Fibroblast of lung (primary cell): ENCODE results near the gene SYT9. TPM values are rescaled to one million over a fixed set of nuclear protein-coding genes. Genes with fewer than 3 reads are reported as not detected.

Experiments used
- DNase-seq, 2 donors: peaks; one replicate each; pipeline versions ENCODE4 v3.0.0 to v3.0.0-alpha.2; 2010; ENCODE audit warnings: low read depth in 2 of 2
- H2AFZ ChIP-seq: 2 replicates; pipeline ENCODE4 v1.5.1; 2012; ENCODE audit warnings: low read length, control low read depth, inconsistent platforms
- H3K27ac ChIP-seq: 2 replicates; pipeline ENCODE4 v1.5.1; 2011; ENCODE audit warnings: low read length, control low read depth; ENCODE audit not compliant: insufficient read depth
- H3K27me3 ChIP-seq: 2 replicates; pipeline ENCODE4 v1.5.1; 2011; ENCODE audit warnings: mild to moderate bottlenecking, low read length; ENCODE audit not compliant: control insufficient read depth, insufficient read depth
- H3K36me3 ChIP-seq: 2 replicates; pipeline ENCODE4 v1.5.1; 2011; ENCODE audit warnings: low read length; ENCODE audit not compliant: control insufficient read depth, insufficient read depth
- H3K4me1 ChIP-seq: 2 replicates; pipeline ENCODE4 v1.5.1; 2011; ENCODE audit warnings: low read length; ENCODE audit not compliant: control insufficient read depth, insufficient read depth; ENCODE audit errors: extremely low read depth
- H3K4me2 ChIP-seq: 2 replicates; pipeline ENCODE4 v1.5.1; 2011; ENCODE audit warnings: low read length, control low read depth; ENCODE audit not compliant: insufficient read depth; ENCODE audit errors: extremely low read depth
- H3K4me3 ChIP-seq, 4 experiments: fragments of 200-600 bp in 1 of 4; sonication (generic) in 1 of 4; replicated peaks in 1 of 4; 2 replicates each; pipeline ENCODE4 v1.5.1; 2011 to 2016; ENCODE audit warnings: low read length in 4 of 4, low read depth in 3 of 4, mild to moderate bottlenecking in 3 of 4, control low read depth in 2 of 4, inconsistent platforms in 1 of 4, mixed read lengths in 1 of 4; ENCODE audit not compliant: insufficient read depth in 1 of 4; ENCODE audit errors: control extremely low read depth in 1 of 4
- H3K79me2 ChIP-seq: 2 replicates; pipeline ENCODE4 v1.5.1; 2012; ENCODE audit warnings: mild to moderate bottlenecking, low read length, inconsistent platforms; ENCODE audit not compliant: control insufficient read depth, insufficient read depth
- H3K9ac ChIP-seq: 2 replicates; pipeline ENCODE4 v1.5.1; 2011; ENCODE audit warnings: mild to moderate bottlenecking, low read length, control low read depth; ENCODE audit not compliant: insufficient read depth
- H3K9me3 ChIP-seq: 2 replicates; pipeline ENCODE4 v1.5.1; 2012; ENCODE audit warnings: low read depth, low read length; ENCODE audit not compliant: control insufficient read depth, insufficient read depth
- H4K20me1 ChIP-seq: 2 replicates; pipeline ENCODE4 v1.5.1; 2011; ENCODE audit warnings: low read length; ENCODE audit not compliant: control insufficient read depth, insufficient read depth; ENCODE audit errors: extremely low read depth
- EZH2 ChIP-seq: IDR thresholded peaks from 2 replicates; pipeline ENCODE4 v1.5.1; 2012; ENCODE audit warnings: low read length, control low read depth, mild to moderate bottlenecking; ENCODE audit errors: missing control alignments
- polyA plus RNA-seq, 2 donors: library from polyadenylated mRNA; depleted of rRNA in 1 of 2; stranded (reverse) in 1 of 2; unstranded in 1 of 2; fragments of >200 nt; gene quantifications; 2 replicates each; pipeline ENCODE4 v1.2.1, GENCODE V29; 2011 to 2012; ENCODE audit warnings: missing spikeins in 1 of 2
- total RNA-seq: library from RNA; depleted of rRNA; stranded (reverse); fragments of >200 nt; gene quantifications from 2 replicates; pipeline ENCODE4 v1.2.1, GENCODE V29; 2014
- TF ChIP-seq, protein P1 (sequence below), 2 donors: IDR thresholded peaks in 1 of 2; conservative IDR thresholded peaks in 1 of 2; 1 replicate in 1 of 2; 2 replicates in 1 of 2; pipeline ENCODE4 v1.5.1; 2011 to 2012; ENCODE audit warnings: low read length in 2 of 2, control low read depth in 1 of 2, inconsistent platforms in 1 of 2, low read depth in 1 of 2, mild to moderate bottlenecking in 1 of 2

SYT9 gene
- total and polyA plus RNA-seq, 2 donors (not counting 1 experiment from before 2014, with no cell fraction given): not detected

DNA sequence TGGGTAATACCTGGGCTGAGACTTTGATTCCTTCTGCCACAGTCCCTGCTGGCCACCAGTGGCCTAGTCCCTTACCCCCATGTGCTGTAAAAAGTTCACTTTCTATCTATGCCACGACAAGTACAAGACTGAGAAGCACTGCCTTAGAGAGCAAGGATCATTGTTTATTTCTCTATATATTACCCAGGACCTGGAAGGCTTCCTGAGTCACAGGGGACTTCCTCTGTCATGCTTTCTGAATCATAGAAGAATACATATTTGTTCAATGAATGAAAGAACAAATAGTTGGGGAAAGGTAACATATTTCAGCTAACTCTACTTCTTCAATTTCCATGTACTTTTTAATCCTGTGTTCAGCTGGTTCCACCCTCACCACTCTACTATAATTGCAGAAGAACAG lies 5.5 kb upstream of the SYT9 start:
- no peak for TF ChIP-seq EZH2
- TF ChIP-seq, protein P1, sequence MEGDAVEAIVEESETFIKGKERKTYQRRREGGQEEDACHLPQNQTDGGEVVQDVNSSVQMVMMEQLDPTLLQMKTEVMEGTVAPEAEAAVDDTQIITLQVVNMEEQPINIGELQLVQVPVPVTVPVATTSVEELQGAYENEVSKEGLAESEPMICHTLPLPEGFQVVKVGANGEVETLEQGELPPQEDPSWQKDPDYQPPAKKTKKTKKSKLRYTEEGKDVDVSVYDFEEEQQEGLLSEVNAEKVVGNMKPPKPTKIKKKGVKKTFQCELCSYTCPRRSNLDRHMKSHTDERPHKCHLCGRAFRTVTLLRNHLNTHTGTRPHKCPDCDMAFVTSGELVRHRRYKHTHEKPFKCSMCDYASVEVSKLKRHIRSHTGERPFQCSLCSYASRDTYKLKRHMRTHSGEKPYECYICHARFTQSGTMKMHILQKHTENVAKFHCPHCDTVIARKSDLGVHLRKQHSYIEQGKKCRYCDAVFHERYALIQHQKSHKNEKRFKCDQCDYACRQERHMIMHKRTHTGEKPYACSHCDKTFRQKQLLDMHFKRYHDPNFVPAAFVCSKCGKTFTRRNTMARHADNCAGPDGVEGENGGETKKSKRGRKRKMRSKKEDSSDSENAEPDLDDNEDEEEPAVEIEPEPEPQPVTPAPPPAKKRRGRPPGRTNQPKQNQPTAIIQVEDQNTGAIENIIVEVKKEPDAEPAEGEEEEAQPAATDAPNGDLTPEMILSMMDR (conservative IDR thresholded peaks at IDR 0.05 in 1 of 2, IDR thresholded peaks at IDR 0.05 in 1 of 2; ENCODE audit: low read depth in 1 of 2, low read length in 2 of 2): no peak
- H3K9ac ChIP-seq: no peak overlapping the region
- H3K36me3 ChIP-seq: no peaks in the 10 kb centered on the region

DNA sequence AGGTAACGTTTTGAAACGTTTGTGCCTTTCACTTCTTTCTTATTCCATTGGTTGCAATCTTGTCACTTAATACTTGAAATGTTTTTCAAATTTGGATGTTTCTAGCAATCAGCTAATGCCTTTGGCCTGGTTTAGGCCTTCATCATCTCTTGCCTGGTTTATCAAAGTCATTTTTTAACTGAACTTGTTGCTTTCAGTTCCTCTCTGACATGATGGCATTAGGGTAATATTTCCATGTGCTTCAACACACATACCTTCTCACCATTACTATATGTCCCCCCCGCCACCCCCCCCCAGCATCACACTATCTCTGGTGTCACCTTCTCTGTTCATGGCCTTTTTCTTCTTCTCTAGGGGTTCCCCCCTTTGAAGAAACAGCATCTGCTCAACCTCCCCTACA lies 1.5 kb upstream of the SYT9 start:
- no peak overlapping the region for H3K4me2 ChIP-seq
- H3K4me1 ChIP-seq: no peaks in the 10 kb centered on the region
- H2AFZ ChIP-seq: no peak overlapping the region
- H4K20me1 ChIP-seq: no peaks in the 10 kb centered on the region
- no peak overlapping the region for H3K27ac ChIP-seq
- no peak for TF ChIP-seq EZH2
- TF ChIP-seq, protein P1 (conservative IDR thresholded peaks at IDR 0.05 in 1 of 2, IDR thresholded peaks at IDR 0.05 in 1 of 2; ENCODE audit: low read depth in 1 of 2, low read length in 2 of 2): no peak
- no peaks in the 10 kb centered on the region for H3K79me2 ChIP-seq
- H3K27me3 ChIP-seq: peaks cover 20% of the 10 kb centered on the region
- no peaks in the 10 kb centered on the region for H3K36me3 ChIP-seq
- H3K4me3 ChIP-seq: no peak overlapping the region
- H3K9me3 ChIP-seq: no peaks in the 10 kb centered on the region
- no peak for DNase-seq
- no peak overlapping the region for H3K9ac ChIP-seq

More for the DNA sequence above, 5.5 kb upstream of the SYT9 start:
- H4K20me1 ChIP-seq: no peaks in the 10 kb centered on the region
- no peak overlapping the region for H3K4me3 ChIP-seq
- H3K4me1 ChIP-seq: no peaks in the 10 kb centered on the region
- no peak overlapping the region for H3K27ac ChIP-seq
- H3K27me3 ChIP-seq: no peaks in the 10 kb centered on the region
- no peak overlapping the region for H3K4me2 ChIP-seq
- no peaks in the 10 kb centered on the region for H3K9me3 ChIP-seq
- H2AFZ ChIP-seq: no peak overlapping the region
- H3K79me2 ChIP-seq: no peaks in the 10 kb centered on the region
- DNase-seq: no peak

DNA sequence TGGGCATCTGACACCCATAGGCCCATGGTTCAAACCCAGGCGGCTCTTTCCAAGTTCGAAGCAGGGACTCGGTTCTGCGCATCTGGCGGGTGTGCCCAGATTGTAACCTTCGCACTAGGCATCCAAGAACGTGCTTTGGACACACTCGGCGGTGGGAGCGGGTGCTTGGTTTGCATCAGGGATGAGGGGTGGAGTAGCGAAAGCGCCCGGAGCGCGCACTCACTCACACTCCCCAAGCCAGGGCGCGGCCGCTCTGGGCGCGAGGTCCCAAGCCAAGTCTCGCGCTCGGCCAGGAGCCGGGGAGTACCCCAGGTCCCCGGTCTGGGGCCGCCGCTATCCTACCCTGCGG lies 243 bp upstream of the SYT9 start:
- no peak for DNase-seq
- Histone ChIP-seq H3K4me1 (no peaks in the 10 kb centered on the region), H3K4me2 (peak overlapping the region; percentile 54), H3K36me3 (no peaks in the 10 kb centered on the region), H3K27ac (no peak overlapping the region), H3K4me3 (peak overlapping the region in 3 of 4 experiments; percentile 26 to 57 (median 38)), H3K9ac (no peak overlapping the region), H3K27me3 (peaks cover 20% of the 10 kb centered on the region), H3K9me3 (no peaks in the 10 kb centered on the region), H3K79me2 (no peaks in the 10 kb centered on the region), H2AFZ (peak overlapping the region; percentile 59), H4K20me1 (no peaks in the 10 kb centered on the region)
- TF ChIP-seq, protein P1 (conservative IDR thresholded peaks at IDR 0.05 in 1 of 2, IDR thresholded peaks at IDR 0.05 in 1 of 2; ENCODE audit: low read depth in 1 of 2, low read length in 2 of 2): no peak
- no peak for TF ChIP-seq EZH2
